ENCODE data around the gene ARHGEF26. TPM values are rescaled to one million over a fixed set of nuclear protein-coding genes. Genes with fewer than 3 reads are reported as not detected.

Gene ARHGEF26
- total RNA-seq, 4 donors from 2014 or later = 124 to 158 (median 132) TPM

- peaks cover 2 to 38% (median 34%) of the 10 kb centered on the region in 4 donors for H3K4me1 ChIP-seq
- peaks cover 0 to 31% (median 1%) of the 10 kb centered on the region in 4 donors for H3K36me3 ChIP-seq
- DNase-seq (ENCODE audit: extremely low spot score) = no peak
- no peak overlapping the region for H3K4me3 ChIP-seq
- no peaks in the 10 kb centered on the region for H3K27me3 ChIP-seq
- no peaks in the 10 kb centered on the region for H3K9me3 ChIP-seq
- TF ChIP-seq EP300 (IDR thresholded peaks at IDR 0.05) (no peak), CTCF (IDR thresholded peaks at IDR 0.05) (no peak), POLR2AphosphoS5 (IDR thresholded peaks at IDR 0.05) (no peak), POLR2A (IDR thresholded peaks at IDR 0.05; ENCODE audit: low read depth) (no peak)
- H3K27ac ChIP-seq (replicated peaks in 1 of 4) = peak overlapping the region; percentile 46 to 65 (median 63)
- WGBS = 39% methylated on average over 2 of the region's 2 CpGs
- intact Hi-C loops (cut with DNase I) = loop anchor here (5.0 kb wide), 1 partner anchor 42 kb away; no protein-coding TSS in a partner anchor
These were observed 108.0 kb downstream of the ARHGEF26 start for GRCh38 chr3:154229217-154229590.

- intact Hi-C loops (cut with DNase I) = no loop called here
- Histone ChIP-seq H3K36me3 (peaks cover 0 to 59% (median 3%) of the 10 kb centered on the region in 4 donors), H3K27ac (replicated peaks in 1 of 4) (no peak overlapping the region), H3K4me1 (peaks cover 0 to 24% (median 12%) of the 10 kb centered on the region in 4 donors), H3K4me3 (no peak overlapping the region), H3K27me3 (no peaks in the 10 kb centered on the region), H3K9me3 (no peaks in the 10 kb centered on the region)
- TF ChIP-seq EP300 (IDR thresholded peaks at IDR 0.05) (no peak), POLR2AphosphoS5 (IDR thresholded peaks at IDR 0.05) (no peak), POLR2A (IDR thresholded peaks at IDR 0.05; ENCODE audit: low read depth) (no peak), CTCF (IDR thresholded peaks at IDR 0.05) (no peak)
- WGBS = 94% methylated on average over 1 of the region's 1 CpG
- DNase-seq (ENCODE audit: extremely low spot score) = no peak
These were observed 114.1 kb downstream of the ARHGEF26 start for GRCh38 chr3:154235330-154235729.

- no peak overlapping the region for H3K4me3 ChIP-seq
- H3K36me3 ChIP-seq = peaks cover 0 to 64% (median 13%) of the 10 kb centered on the region in 4 donors
- intact Hi-C loops (cut with DNase I) = no loop called here
- no peak overlapping the region for H3K27ac ChIP-seq (replicated peaks in 1 of 4)
- no peaks in the 10 kb centered on the region for H3K27me3 ChIP-seq
- H3K4me1 ChIP-seq = peaks cover 0 to 26% (median 12%) of the 10 kb centered on the region in 4 donors
- 44% methylated on average over 3 of the region's 3 CpGs for WGBS
- TF ChIP-seq POLR2AphosphoS5 (IDR thresholded peaks at IDR 0.05) (no peak), POLR2A (IDR thresholded peaks at IDR 0.05; ENCODE audit: low read depth) (no peak), CTCF (IDR thresholded peaks at IDR 0.05) (no peak), EP300 (IDR thresholded peaks at IDR 0.05) (no peak)
- no peaks in the 10 kb centered on the region for H3K9me3 ChIP-seq
- DNase-seq (ENCODE audit: extremely low spot score) = no peak
These were observed 115.1 kb downstream of the ARHGEF26 start for GRCh38 chr3:154236331-154236730.

- H3K9me3 ChIP-seq = no peaks in the 10 kb centered on the region
- no peaks in the 10 kb centered on the region for H3K27me3 ChIP-seq
- H3K27ac ChIP-seq (replicated peaks in 1 of 4) = peak overlapping the region in 1 of 4 donors; percentile 30
- DNase-seq (ENCODE audit: extremely low spot score) = no peak
- no peak overlapping the region for H3K4me3 ChIP-seq
- WGBS = 84% methylated on average over 6 of the region's 6 CpGs
- peaks cover 0 to 60% (median 37%) of the 10 kb centered on the region in 4 donors for H3K4me1 ChIP-seq
- TF ChIP-seq POLR2AphosphoS5 (IDR thresholded peaks at IDR 0.05) = no peak
- TF ChIP-seq CTCF (IDR thresholded peaks at IDR 0.05) = no peak
- TF ChIP-seq EP300 (IDR thresholded peaks at IDR 0.05) = no peak
- no peak for TF ChIP-seq POLR2A (IDR thresholded peaks at IDR 0.05; ENCODE audit: low read depth)
- intact Hi-C loops (cut with DNase I) = no loop called here
- H3K36me3 ChIP-seq = peaks cover 0 to 45% (median 13%) of the 10 kb centered on the region in 4 donors
These were observed 119.0 kb downstream of the ARHGEF26 start for GRCh38 chr3:154240235-154240634.

- 91% methylated on average over 5 of the region's 5 CpGs for WGBS
- intact Hi-C loops (cut with DNase I) = no loop called here
These were observed 120.3 kb downstream of the ARHGEF26 start for GRCh38 chr3:154241496-154241895.

More at GRCh38 chr3:154241496-154241895, 120.3 kb downstream of the ARHGEF26 start:
- TF ChIP-seq CTCF (IDR thresholded peaks at IDR 0.05) (no peak), POLR2AphosphoS5 (IDR thresholded peaks at IDR 0.05) (no peak), EP300 (IDR thresholded peaks at IDR 0.05) (no peak), POLR2A (IDR thresholded peaks at IDR 0.05; ENCODE audit: low read depth) (no peak)
- no peaks in the 10 kb centered on the region for H3K27me3 ChIP-seq
- peaks cover 0 to 60% (median 37%) of the 10 kb centered on the region in 4 donors for H3K4me1 ChIP-seq
- no peak for DNase-seq (ENCODE audit: extremely low spot score)
- peaks cover 0 to 34% (median 13%) of the 10 kb centered on the region in 4 donors for H3K36me3 ChIP-seq
- H3K9me3 ChIP-seq = no peaks in the 10 kb centered on the region
- peak overlapping the region in 3 of 4 donors; percentile 7 to 73 (median 73) for H3K27ac ChIP-seq (replicated peaks in 1 of 4)
- no peak overlapping the region for H3K4me3 ChIP-seq
